Suppressor macrophage (primary cell): ENCODE measurements around the gene LCN1.
"Not testable (repeated sequence)": the region's sequence is repeated elsewhere in the genome, so short reads cannot be mapped to it uniquely, and the experiment has no call there.

Experiments used
- DNase-seq, 4 experiments: peaks; one replicate each; pipeline ENCODE4 v3.0.0-alpha.2; 2020 to 2022

The LCN1 gene

DNA sequence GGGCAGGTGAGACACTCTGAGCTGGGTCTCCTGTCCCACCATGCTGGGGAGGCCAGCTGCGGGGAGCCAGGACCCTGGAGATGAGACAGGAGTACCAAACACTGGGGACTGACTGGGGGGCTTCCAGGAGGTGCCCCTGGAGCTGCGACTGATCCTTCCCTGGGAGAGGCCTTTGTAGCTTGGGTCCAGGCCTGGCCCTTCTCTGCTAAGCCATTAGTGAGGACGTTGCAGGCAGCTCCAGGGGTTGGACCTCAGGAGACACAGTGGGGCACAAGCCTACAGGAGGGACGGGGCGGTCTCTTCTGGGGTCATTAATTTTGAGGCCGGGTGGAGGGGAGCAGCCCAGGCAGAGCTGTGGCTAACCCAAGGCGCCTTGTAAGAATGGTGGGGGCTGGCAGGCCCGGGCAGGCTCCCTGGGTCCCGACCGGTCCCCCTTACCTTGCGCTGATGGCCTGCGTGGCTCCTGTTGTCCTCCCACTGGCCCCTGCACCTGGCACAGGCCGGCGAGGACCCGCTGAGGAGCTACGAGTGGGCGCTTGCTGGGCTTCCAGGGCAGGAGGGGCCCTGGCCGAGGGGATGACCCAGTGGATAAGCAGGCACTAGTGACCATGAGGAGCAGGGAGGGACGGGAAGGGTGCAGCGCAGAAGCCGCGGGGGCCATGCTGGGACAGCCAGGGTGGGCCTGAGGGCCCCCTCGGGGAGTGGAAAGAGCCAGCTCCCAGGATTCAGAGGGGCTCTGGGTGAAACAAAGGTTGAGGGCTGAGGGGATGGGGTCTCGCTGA, 15.6 kb upstream of the LCN1 start:
- no peak for DNase-seq

DNA sequence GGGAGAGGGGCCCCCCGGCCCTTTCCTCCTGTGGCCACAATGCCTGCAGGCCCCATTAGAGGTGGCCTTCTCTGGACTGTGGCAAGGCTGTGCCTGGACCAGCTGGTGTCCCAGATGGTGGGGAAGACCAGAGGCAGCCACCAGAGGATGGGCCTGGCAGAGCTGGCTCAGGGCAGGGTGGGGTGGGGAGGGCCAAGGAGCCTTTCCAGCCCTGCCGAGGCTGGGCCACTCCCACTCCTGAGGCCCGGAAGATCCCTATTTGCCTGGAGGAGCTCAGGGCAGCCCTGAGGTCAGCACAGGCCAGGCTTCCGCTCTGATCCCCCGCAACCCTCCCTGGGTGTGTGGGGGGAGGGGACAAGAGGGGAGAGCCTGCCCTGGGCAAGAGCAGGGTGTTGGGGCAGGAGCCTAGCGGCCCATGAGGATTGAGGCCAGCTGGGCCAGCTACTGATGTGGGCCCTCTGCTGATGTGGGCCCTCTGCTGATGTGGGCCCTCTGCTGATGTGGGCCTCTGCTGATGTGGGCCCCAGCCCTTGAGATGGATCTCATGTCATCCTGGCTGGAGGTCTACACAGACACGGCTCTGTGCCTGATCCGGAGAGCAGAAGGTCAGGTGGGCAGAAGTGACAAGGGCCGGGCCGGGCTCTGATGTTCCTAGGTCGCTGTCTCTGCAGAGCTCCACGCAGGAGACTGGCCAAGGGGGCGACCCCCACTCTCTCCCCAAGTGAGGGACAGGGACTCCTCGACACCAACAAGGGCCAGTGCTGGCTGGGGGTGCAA, 14.7 kb upstream of the LCN1 start:
- DNase-seq, result no peak

DNA sequence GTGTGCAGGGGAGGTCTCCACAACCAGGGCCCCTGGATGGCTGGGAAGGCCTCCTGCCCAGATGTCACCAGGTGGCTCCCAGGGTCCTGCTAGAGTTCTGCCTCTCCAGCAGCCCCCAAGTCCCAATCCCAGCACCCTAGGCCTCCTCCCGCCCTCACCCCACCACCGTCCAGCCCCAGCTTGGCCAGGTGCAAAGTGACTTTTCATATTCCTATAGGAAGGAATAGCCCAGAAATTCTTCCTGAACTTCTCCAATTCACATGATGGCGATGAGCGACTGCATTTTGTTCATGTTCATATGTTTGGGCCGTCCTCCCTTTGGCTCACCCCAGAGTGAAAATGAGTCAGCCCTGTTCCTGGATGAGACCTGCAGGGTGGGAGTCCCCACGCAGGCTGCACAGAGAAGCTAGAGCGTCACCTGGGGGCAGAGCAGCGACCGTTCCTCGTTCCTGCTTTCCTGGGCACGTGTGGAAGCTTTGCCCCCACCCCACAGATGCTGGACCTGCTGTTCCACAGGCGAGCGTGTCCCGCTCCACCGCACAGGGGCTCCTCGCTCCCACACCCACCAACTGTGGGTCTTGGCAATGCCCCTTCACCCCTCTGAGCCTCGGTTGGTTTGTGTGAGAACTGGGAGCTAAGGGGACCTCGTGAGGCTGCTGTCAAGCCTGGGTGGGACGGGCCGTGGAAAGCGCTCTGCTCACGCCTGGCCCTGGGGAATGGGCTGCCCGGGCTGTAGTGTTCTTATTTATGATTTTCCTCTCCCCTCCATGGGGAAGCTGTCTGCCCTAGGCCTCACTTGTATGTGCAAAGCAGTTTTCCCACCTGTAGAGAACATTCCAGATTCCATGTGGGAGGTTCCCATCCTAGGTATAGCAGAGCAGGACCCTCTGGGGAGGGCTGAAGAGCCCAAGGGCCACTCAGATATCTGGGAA, 13.9 kb upstream of the LCN1 start:
- no peak for DNase-seq

DNA sequence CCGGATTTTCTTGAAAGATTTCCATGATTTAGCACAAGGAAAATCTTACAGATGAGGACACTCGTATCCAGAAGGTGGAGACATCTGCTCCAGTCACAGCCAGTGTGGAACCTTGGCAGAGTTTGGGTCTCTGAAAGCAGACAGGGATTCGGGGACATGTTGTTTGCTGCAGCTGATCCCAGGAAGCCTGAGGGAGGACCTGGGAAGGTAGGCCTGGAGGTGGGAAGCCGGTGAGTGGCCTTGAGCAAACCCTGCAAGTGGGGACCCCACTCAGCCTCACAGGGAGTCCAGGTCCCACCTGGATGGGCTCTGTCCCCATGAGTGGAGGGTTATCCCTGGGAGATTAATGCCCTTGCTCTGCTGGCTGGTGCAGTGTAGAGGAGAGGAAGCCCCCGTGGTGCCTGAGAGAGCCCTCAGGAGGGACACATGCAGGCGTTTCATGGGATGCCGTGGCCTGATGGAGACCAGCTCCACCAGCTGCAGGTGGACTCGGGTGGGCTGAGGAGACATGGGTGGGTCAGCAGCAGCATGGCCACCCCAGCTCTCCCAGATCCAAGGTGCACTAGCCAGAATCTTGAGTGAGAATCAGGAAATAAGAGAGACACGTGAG, 12.9 kb upstream of the LCN1 start:
- no peak for DNase-seq

DNA sequence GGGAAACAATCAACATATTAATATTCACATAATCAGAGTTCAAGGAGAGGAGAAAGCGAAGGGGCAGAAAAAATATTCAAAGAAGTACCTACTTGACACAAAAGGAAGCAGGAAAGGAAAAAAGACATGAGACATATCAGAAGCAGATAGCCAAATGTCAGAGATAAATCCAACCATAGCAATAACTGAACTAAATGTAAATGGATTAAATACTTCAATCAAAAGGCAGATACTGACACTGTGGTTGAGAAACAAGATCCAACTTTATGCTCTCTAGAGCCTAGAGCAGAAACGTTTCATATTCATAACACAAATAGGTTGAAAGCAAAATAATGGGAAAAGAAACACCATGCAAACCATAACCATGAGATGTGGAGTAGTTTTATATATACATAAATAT, 11.8 kb upstream of the LCN1 start:
- no peak for DNase-seq

DNA sequence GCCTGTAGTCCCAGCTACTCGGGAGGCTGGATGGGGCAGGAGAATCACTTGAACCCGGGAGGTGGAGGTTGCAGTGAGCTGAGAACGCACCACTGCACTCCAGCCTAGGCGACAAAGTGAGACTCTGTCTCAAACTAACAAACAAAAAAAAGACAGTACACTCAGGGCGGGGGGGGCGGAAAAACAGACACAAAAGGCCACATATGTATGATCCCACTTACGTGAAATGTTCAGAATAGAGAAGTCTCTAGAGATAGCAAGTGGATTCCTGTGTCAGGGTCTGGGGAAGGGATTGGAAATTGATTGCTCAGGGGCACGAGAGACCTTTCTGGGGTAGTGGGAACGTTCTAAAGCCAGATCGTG, 9.0 kb upstream of the LCN1 start:
- no peak for DNase-seq

DNA sequence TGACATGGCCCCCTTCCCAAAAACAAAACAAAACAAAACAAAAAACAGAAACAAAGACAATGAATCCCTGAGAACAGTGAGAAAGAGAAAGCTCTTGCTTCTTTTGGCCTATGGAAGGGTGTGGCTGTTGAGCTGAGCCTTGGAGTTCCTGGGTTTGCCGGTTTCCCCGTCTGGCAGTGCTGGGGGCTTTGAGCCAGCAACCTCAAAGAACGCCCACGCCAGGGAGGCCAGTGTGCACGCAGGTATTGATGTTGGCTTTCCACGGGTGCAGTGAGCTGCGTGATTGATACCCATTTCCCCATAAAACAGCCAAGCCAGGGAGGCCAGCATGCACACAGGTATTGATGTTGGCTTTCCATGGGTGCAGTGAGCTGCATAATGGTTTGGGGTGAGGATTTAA, 8.3 kb upstream of the LCN1 start:
- no peak for DNase-seq

DNA sequence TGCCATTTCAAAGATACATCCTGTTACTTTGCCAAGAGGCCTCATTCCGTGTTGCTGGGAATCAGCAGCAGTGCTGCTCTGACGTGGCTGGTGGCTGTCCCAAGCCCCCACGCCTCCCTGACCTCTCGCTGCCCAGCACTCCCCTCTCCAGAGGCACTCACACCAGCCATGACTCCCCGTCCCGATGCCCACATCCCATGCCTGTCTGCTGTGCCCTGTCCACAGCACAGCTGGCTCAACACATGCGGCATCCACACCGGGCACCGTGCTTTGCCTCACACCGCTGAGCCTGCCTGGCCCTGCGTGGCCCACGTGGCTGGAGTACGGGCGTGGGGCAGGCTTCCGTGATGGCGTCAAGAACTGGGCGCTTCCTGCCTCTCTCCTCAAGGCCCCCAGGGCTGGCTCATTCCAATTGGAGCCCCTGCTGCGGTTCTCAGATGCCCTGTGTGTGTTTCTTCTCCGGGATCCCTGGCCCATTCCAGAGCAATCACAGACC, 7.8 kb upstream of the LCN1 start:
- DNase-seq, result no peak

DNA sequence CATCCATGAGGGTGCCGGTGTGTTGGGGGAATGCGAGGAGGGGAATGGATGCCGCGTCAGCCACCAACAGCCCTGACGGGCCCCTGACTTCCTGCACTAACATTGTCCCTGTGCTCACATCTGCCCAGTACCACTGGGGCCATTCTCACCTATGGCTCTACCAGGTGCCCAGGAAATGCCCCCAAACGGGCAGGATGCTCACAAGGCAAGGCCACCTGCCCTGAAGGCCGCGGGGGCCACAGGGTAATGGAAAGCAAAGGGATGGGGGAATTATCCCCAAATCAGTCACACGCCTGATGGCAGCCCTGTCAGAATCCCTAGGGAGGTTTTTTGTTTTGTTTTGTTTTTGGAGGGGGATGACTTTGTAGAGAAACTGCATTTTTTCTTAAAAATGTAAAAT, 7.3 kb upstream of the LCN1 start:
- DNase-seq, result not testable (repeated sequence)

DNA sequence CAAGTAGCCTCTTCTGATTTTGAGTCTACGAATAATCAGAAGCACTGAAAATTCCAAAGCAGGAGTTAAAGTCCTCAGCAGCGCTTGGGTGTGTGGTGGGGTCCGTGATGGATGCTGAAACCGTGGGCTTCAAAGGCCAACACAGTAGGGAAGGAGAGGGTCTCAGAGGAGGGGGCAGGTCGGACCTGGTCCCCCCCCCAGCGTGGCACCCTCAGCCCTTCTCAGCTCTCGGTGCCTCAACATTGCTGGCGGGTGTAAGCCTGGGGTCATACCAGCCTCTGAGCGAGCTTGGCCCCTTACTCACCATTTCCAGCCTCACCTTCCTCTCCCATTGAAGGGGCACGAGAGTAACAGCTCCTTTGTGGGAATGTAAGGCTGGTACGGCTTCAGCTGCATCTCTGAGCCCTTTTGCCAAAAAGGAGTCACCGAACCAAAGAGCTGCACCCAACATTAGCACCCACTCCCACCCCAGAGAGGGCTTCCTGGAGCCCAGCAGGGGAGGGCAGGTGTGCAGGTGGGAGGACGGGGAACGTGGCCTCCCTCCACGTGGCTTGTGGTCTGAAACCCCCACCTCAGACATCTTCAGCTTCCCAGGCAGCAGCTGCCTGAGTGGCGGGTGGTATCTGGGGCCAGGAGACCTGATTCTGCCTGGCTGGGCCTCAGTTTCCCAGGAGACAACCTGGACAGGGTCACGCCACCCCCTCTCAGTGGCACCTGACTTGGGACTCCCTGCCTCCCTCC, 6.7 kb upstream of the LCN1 start:
- DNase-seq, result no peak

DNA sequence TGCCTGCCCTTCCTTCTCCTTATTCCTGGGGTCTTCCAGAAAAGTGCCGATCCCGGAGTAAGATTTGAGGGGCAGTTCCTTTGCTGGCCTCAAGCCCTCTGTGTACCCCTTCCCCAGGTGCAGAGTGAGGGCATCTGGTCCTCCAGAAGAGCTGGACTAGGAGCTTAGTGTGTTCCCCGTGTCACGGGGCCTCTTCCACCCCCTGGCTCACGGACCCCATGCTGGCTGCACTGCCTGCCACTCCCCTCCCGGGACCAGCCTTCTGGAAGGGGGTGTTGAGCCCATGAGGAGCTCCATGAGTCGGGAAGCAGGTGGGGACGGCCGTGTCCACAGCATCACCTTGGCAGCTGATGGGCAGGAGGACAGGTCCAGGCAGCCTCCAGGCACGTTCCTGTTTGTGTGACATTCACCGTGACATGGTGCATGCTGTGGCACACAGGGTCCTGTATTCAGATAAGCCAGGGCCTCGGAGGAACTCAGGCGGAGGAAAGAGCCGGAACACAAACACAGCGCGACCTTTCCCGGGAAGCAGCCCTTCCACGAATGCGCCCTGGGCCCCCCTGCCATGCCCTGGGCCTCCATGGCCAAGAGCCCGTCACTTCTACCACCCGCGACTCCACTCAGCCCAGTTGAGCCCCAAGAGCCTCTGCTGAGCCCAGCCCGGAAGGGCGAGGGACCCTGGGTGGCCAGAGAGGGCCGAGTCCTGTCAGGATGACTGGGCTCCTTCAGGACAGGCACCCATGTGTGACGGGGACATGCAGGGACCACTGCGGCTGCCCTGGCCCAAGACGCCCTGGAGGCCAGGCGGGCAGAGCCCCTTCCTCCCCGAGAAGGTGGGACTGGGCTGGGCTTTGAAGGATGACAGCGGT, 5.9 kb upstream of the LCN1 start:
- no peak for DNase-seq

DNA sequence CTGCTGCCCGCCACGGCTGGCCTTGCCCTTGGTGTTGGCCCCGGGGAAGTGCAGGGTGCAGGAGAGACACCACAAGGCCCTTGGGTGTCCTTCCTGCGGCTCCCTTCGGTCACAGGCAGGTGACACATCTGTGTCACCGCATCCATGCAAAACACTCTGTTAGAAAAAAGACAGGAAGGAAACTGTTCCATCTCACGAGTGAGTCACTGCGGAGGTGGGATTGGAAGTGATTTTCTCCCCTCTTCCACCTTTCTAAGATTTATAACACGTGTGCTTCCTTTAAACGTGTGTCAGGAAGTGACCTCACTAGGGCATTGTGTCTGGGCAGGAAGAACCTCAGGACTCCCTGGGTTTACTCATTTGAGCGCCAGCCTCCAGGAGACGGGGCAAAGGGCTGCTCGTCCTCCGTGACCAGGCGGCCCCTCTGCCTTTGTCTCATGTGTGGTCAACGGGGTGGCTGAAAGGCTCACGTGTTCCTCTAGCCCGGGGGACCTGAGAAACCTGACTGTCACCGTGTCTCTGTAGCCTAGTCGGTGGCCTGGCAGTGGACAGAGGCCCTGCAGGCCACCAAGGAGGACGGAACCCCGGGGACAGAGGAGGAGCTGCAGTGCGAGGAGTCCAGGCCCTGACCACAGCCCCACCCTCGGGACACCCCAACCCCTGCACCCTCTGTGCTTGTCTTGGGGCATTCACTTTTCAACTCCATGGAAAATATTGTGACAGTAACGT, 4.9 kb upstream of the LCN1 start:
- no peak for DNase-seq

DNA sequence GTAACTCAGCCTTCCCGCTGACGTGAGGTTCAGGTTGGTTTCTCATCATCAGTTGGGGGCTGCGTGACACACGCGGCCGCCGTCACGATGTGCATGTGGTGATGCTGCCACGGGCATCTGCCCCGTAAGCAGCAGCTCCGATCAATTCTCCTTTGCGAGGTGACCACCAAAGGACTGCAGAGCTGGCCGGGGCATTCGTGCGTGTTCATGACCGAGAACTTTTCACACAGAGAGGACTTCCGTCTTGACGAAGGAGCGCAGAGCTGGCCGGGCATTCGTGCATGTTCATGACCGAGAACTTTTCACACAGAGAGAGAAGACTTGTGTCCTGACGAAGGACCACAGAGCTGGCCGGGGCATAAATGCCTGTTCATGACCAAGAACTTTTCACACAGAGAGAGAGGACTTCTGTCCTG, 3.8 kb upstream of the LCN1 start:
- DNase-seq, result no peak

DNA sequence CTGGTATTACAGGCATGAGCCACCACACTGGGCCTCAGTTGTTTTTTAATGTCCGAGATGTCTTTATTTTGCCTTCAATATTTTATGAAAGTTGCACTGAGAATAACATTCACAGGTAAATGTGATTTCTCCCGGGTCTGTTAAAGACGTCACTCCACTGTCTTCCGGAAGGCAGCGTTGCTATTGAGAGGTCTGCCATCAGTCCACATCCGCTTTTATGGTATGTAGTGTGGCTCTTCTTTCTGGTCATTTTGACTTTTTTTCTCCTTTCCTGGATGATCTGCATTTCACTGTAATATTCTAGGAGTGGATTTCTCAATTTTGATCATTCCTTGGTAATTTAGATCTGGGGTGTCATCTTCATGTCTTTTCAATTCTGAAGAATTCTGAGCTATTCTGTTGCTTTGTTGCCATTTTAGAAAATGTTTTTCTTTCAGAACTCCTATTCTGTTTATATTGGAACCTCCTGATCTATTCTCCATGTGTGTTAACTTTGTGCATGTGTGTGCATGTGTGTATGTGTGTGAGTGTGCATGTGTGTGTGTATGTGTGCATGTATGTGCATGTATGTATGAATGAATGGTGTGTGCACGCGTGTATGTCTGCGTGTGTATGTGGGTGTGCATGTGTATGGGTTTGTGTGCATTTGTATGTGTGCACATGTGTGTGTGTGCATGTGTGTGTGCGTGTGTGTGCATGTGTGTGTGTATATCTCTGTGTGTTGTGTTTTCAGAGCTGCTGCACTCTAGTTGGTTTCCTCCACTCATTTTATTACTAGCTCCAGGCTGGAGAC, 1.9 kb upstream of the LCN1 start:
- DNase-seq, result no peak

DNA sequence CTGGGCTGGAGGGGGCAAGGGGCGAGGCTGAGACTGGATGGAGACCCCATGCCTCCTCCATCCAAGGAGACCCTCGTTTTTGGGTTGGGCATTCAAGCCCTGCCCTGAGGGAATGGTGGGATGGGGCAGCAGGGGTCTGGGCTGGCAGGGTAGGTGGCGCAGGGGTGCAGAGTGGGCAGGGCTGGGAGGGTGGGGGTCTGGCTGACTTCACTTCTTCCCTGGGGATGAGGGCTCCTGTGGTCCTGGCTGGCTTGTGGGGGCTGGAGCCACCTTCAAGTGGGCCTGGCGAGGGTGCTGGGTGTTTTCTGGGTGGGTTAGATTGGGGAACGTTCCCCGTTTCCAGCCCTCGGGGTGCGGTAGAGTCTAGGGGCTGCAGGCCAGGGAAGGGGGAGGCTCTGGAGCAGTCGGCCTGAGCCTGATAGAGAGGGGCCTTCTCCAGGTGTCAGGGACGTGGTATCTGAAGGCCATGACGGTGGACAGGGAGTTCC, 412 bp downstream of the LCN1 start:
- no peak for DNase-seq

DNA sequence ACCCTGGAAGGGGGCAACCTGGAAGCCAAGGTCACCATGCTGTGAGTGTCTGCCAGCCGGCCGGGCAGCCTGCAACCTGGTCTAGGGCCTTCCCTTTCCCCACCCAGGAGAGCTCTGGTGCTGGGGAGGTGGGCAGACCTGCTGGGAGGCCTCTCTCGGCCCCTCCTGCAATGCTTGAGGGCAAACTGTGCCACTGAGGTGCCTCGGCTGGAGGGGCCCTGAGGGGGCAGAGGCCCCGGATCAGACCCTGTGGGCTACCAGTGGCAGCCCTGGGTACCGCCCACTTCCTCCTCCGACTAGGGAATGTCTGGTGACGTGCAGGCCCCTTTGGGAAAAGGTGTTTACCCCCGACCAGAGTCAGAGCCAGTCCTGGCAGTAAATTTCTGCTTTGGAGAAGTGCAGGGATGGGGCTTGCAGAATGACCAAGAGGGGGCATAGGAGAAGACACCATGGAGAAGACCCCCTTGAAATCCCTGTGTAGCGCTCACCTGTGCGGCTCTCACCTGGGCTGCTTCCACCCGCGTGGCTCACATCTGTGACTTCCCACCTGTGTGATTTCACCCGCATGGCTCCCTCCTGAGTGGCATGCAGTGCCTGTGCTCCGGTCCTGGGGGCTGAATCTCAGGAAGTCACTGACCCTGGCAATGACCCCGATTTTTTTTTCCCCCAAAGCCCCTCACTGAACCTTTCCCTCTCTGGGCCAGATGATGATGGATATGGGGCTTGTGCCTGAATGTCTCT, 1.1 kb downstream of the LCN1 start:
- DNase-seq, result no peak

DNA sequence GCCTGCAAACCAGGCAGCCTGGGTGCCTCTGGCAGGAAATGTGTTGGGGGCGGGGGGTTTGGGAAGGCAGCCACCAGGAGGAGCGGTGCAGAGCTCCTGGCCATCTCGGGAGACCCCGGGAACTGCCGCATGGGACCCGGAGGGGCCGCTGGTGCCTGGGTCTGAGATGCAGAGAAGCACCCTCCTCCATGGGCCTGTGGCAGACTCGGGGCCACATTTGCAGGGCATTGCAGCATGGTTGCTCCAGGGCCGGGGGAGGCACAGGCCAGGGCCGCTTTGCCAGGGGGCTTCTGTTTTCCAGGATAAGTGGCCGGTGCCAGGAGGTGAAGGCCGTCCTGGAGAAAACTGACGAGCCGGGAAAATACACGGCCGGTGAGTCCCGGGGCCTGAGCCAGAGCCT, 1.7 kb downstream of the LCN1 start:
- DNase-seq, result no peak

DNA sequence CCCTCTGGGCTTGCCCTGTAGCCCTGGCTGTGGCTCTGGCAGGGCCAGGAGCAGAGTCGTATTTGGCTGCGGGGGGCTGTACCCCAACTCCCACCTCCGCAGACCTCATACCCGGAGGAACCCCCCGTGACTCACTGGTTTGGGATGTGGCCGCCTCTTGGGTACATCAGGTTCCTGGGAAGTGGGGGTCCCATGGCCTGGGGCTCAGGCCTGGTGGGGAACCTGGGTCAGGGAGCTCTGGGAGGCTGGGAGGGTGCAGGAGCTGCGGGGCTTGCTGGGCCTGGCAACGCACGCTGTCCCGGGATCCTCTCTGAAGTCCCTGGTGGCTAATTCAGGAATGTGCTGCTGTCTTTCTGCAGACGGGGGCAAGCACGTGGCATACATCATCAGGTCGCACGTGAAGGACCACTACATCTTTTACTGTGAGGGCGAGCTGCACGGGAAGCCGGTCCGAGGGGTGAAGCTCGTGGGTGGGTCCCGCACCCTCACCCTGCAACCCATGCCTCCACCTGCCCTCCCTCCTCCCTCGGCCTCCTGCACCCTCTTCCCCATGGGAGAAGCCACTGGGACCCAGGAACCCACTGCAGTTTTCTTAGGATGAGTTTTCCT, 2.4 kb downstream of the LCN1 start:
- DNase-seq, result no peak
